Peyer's patch (tissue), 4 donors: Measurements from ENCODE around the gene WSB1.

ENCODE experiments used
- POLR2A ChIP-seq, 2 donors: fragments of 450-650 bp; IDR thresholded peaks; one replicate each; pipeline ENCODE4 v1.5.1; 2017; ENCODE audit warnings: antibody characterized with exemption in 2 of 2, mild to moderate bottlenecking in 2 of 2, moderate library complexity in 2 of 2
- TF ChIP-seq, protein P1 (sequence below), 6 experiments: fragments of 450-650 bp in 4 of 6; fragments of 200-600 bp in 2 of 6; sonication (generic) in 1 of 6; IDR thresholded peaks; one replicate each; pipeline ENCODE4 v1.5.1; 2017 to 2019; ENCODE audit warnings: antibody characterized with exemption in 6 of 6, mild to moderate bottlenecking in 3 of 6, moderate library complexity in 1 of 6

DNA sequence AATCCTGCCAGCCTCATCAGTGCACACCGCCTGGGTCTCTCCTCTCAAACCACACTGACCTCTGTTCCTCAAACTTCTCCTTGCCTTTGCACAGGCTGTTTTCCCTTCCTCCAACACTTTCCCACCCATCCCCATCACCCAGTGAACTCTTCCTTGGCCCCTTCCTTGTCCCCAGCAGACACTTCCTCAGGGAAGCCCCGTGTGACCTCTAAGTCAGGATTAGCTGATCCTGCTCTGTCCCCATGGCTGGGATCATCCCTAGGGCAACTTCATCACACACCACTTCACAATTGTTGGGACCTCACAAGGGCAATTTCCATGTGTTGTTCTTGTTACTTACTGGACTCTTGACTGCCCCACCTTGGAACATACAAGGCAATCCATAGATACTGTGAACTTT is 67.8 kb downstream of the WSB1 start:
- TF ChIP-seq, protein P1, sequence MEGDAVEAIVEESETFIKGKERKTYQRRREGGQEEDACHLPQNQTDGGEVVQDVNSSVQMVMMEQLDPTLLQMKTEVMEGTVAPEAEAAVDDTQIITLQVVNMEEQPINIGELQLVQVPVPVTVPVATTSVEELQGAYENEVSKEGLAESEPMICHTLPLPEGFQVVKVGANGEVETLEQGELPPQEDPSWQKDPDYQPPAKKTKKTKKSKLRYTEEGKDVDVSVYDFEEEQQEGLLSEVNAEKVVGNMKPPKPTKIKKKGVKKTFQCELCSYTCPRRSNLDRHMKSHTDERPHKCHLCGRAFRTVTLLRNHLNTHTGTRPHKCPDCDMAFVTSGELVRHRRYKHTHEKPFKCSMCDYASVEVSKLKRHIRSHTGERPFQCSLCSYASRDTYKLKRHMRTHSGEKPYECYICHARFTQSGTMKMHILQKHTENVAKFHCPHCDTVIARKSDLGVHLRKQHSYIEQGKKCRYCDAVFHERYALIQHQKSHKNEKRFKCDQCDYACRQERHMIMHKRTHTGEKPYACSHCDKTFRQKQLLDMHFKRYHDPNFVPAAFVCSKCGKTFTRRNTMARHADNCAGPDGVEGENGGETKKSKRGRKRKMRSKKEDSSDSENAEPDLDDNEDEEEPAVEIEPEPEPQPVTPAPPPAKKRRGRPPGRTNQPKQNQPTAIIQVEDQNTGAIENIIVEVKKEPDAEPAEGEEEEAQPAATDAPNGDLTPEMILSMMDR (IDR thresholded peaks at IDR 0.05): no peak
- TF ChIP-seq POLR2A (IDR thresholded peaks at IDR 0.05): no peak
